Neural cell (in vitro differentiated cells): ENCODE results near the gene OST4. TPM values are rescaled to one million over a fixed set of nuclear protein-coding genes. Genes with fewer than 3 reads are reported as not detected.

ENCODE experiments used
- H2AFZ ChIP-seq: fragments of 200-600, 300-800 bp; sonication (generic), shearing (Covaris generic); 2 replicates; pipeline ENCODE4 v1.6.0; 2014; ENCODE audit warnings: low read depth, mild to moderate bottlenecking, antibody characterized with exemption, low read length, moderate library complexity
- H3F3A ChIP-seq: fragments of 200-600 bp; shearing (Covaris generic); 2 replicates; pipeline ENCODE4 v1.6.1; 2016; ENCODE audit warnings: mild to moderate bottlenecking, moderate library complexity, mixed read lengths, antibody characterized with exemption, low read length; ENCODE audit not compliant: insufficient read depth, poor library complexity, severe bottlenecking
- H3K27ac ChIP-seq: fragments of 200-600, 300-800 bp; sonication (generic), shearing (Covaris generic); 2 replicates; pipeline ENCODE4 v1.5.1; 2014; ENCODE audit warnings: mild to moderate bottlenecking, low read length, moderate library complexity
- H3K27me3 ChIP-seq: fragments of 300-800, 200-600 bp; sonication (generic), shearing (Covaris generic); 2 replicates; pipeline ENCODE4 v1.6.0; 2014; ENCODE audit warnings: mild to moderate bottlenecking, low read depth, low read length, moderate library complexity; ENCODE audit not compliant: insufficient read depth
- H3K36me3 ChIP-seq: fragments of 300-800, 200-600 bp; sonication (generic), shearing (Covaris generic); 2 replicates; pipeline ENCODE4 v1.5.1; 2014; ENCODE audit warnings: mild to moderate bottlenecking, antibody characterized with exemption, low read length, moderate library complexity; ENCODE audit not compliant: insufficient read depth
- H3K4me2 ChIP-seq: fragments of 300-800, 200-600 bp; sonication (generic), shearing (Covaris generic); 2 replicates; pipeline ENCODE4 v1.6.0; 2014; ENCODE audit warnings: mild to moderate bottlenecking, low read length
- H3K4me3 ChIP-seq: fragments of 300-800, 200-600 bp; sonication (generic), shearing (Covaris generic); 2 replicates; pipeline ENCODE4 v1.5.1; 2014; ENCODE audit warnings: mild to moderate bottlenecking, low read length, moderate library complexity
- H3K79me2 ChIP-seq: fragments of 200-600 bp; shearing (Covaris generic); replicated peaks from 2 replicates; pipeline ENCODE4 v1.6.0; 2014; ENCODE audit warnings: mild to moderate bottlenecking, low read length, moderate library complexity; ENCODE audit not compliant: insufficient read depth
- H3K9ac ChIP-seq: fragments of 300-800, 200-600 bp; sonication (generic), shearing (Covaris generic); 2 replicates; pipeline ENCODE4 v1.6.1; 2016; ENCODE audit warnings: mild to moderate bottlenecking, low read length, mixed read lengths
- H3K9me2 ChIP-seq: fragments of 200-600 bp; shearing (Covaris generic); 2 replicates; pipeline ENCODE4 v1.6.1; 2016; ENCODE audit warnings: mild to moderate bottlenecking, low read length, mixed read lengths; ENCODE audit not compliant: insufficient read depth
- H3K9me3 ChIP-seq: fragments of 200-600, 300-800 bp; sonication (generic), shearing (Covaris generic); 2 replicates; pipeline ENCODE4 v1.6.1; 2016; ENCODE audit warnings: mild to moderate bottlenecking, mixed run types, low read length, moderate library complexity, mixed read lengths
- H4K20me1 ChIP-seq: fragments of 200-600 bp; shearing (Covaris generic); 2 replicates; pipeline ENCODE4 v1.6.1; 2016; ENCODE audit warnings: mild to moderate bottlenecking, mixed run types; ENCODE audit not compliant: insufficient read depth
- EP300 ChIP-seq: fragments of 450-650 bp; conservative IDR thresholded peaks from 2 replicates; pipeline ENCODE4 v1.6.1; 2014; ENCODE audit warnings: antibody characterized with exemption, mild to moderate bottlenecking, moderate library complexity; ENCODE audit not compliant: poor library complexity, severe bottlenecking
- EZH2 ChIP-seq: fragments of 200-600, 300-800 bp; shearing (Covaris generic), sonication (generic); IDR thresholded peaks from 2 replicates; pipeline ENCODE4 v1.6.1; 2014; ENCODE audit warnings: antibody characterized with exemption, low read length, borderline replicate concordance, mild to moderate bottlenecking; ENCODE audit not compliant: insufficient read depth, poor library complexity, severe bottlenecking
- MXI1 ChIP-seq: fragments of 450-650 bp; conservative IDR thresholded peaks from 2 replicates; pipeline ENCODE4 v1.6.1; 2014; ENCODE audit warnings: antibody characterized with exemption, mild to moderate bottlenecking; ENCODE audit not compliant: poor library complexity, severe bottlenecking
- POLR2AphosphoS5 ChIP-seq: IDR thresholded peaks from 2 replicates; pipeline ENCODE4 v1.6.1; 2012
- RAD21 ChIP-seq: fragments of 450-650 bp; conservative IDR thresholded peaks from 2 replicates; pipeline ENCODE4 v1.6.1; 2014; ENCODE audit warnings: antibody characterized with exemption, mild to moderate bottlenecking, moderate library complexity
- SMC3 ChIP-seq: fragments of 450-650 bp; conservative IDR thresholded peaks from 2 replicates; pipeline ENCODE4 v1.6.1; 2014; ENCODE audit warnings: antibody characterized with exemption, mild to moderate bottlenecking, moderate library complexity; ENCODE audit not compliant: poor library complexity
- TAF1 ChIP-seq: IDR thresholded peaks from 2 replicates; pipeline ENCODE4 v1.6.1; 2012; ENCODE audit warnings: low read depth
- polyA plus RNA-seq: library from polyadenylated mRNA; depleted of rRNA; stranded (reverse); fragments of >200 nt; gene quantifications from 2 replicates; pipeline ENCODE4 v1.2.3, GENCODE V29; 2014
- TF ChIP-seq, protein P1 (sequence below): fragments of 450-650 bp; IDR thresholded peaks from 2 replicates; pipeline ENCODE4 v1.5.1; 2014; ENCODE audit warnings: antibody characterized with exemption, mild to moderate bottlenecking, moderate library complexity; ENCODE audit not compliant: poor library complexity, severe bottlenecking
- TF ChIP-seq, protein P2 (sequence below): IDR thresholded peaks from 2 replicates; pipeline ENCODE4 v1.6.1; 2012; ENCODE audit warnings: borderline replicate concordance

OST4 gene
- polyA plus RNA-seq, 1 donor from 2014 or later = 263 TPM

DNA sequence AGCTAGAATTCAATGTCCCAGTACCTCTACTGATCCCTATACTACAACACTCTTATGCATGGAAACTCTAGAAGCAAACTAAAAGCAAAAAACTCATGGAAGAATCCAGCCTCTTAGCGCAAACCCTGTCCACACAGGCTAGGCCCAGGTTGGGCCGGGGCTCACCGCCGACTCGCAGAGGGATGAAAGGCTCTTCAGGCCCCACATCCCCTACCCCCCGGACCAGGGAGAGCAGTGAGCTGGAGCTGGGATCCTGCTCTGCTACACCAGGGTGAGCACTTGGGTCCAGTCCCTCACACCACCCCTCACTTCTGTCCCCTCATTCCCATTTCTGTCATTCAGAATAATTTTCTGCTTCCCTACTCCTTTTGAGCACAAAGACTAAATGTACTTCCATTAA, 2.0 kb downstream of the OST4 start:
- Histone ChIP-seq H3F3A (no peaks in the 10 kb centered on the region), H3K27me3 (no peaks in the 10 kb centered on the region), H3K9ac (no peak overlapping the region), H2AFZ (no peak overlapping the region), H3K79me2 (peaks cover 23% of the 10 kb centered on the region), H3K36me3 (no peaks in the 10 kb centered on the region), H3K4me3 (peak overlapping the region; percentile 80), H4K20me1 (no peaks in the 10 kb centered on the region), H3K9me3 (no peaks in the 10 kb centered on the region), H3K4me2 (no peak overlapping the region), H3K9me2 (no peaks in the 10 kb centered on the region), H3K27ac (no peak overlapping the region)
- TF ChIP-seq EP300 (no peak), TAF1 (no peak), EZH2 (no peak), POLR2AphosphoS5 (no peak), SMC3 (no peak), RAD21 (no peak), MXI1 (no peak)
- TF ChIP-seq, protein P1, sequence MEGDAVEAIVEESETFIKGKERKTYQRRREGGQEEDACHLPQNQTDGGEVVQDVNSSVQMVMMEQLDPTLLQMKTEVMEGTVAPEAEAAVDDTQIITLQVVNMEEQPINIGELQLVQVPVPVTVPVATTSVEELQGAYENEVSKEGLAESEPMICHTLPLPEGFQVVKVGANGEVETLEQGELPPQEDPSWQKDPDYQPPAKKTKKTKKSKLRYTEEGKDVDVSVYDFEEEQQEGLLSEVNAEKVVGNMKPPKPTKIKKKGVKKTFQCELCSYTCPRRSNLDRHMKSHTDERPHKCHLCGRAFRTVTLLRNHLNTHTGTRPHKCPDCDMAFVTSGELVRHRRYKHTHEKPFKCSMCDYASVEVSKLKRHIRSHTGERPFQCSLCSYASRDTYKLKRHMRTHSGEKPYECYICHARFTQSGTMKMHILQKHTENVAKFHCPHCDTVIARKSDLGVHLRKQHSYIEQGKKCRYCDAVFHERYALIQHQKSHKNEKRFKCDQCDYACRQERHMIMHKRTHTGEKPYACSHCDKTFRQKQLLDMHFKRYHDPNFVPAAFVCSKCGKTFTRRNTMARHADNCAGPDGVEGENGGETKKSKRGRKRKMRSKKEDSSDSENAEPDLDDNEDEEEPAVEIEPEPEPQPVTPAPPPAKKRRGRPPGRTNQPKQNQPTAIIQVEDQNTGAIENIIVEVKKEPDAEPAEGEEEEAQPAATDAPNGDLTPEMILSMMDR = no peak
- TF ChIP-seq, protein P2, sequence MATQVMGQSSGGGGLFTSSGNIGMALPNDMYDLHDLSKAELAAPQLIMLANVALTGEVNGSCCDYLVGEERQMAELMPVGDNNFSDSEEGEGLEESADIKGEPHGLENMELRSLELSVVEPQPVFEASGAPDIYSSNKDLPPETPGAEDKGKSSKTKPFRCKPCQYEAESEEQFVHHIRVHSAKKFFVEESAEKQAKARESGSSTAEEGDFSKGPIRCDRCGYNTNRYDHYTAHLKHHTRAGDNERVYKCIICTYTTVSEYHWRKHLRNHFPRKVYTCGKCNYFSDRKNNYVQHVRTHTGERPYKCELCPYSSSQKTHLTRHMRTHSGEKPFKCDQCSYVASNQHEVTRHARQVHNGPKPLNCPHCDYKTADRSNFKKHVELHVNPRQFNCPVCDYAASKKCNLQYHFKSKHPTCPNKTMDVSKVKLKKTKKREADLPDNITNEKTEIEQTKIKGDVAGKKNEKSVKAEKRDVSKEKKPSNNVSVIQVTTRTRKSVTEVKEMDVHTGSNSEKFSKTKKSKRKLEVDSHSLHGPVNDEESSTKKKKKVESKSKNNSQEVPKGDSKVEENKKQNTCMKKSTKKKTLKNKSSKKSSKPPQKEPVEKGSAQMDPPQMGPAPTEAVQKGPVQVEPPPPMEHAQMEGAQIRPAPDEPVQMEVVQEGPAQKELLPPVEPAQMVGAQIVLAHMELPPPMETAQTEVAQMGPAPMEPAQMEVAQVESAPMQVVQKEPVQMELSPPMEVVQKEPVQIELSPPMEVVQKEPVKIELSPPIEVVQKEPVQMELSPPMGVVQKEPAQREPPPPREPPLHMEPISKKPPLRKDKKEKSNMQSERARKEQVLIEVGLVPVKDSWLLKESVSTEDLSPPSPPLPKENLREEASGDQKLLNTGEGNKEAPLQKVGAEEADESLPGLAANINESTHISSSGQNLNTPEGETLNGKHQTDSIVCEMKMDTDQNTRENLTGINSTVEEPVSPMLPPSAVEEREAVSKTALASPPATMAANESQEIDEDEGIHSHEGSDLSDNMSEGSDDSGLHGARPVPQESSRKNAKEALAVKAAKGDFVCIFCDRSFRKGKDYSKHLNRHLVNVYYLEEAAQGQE = no peak

DNA sequence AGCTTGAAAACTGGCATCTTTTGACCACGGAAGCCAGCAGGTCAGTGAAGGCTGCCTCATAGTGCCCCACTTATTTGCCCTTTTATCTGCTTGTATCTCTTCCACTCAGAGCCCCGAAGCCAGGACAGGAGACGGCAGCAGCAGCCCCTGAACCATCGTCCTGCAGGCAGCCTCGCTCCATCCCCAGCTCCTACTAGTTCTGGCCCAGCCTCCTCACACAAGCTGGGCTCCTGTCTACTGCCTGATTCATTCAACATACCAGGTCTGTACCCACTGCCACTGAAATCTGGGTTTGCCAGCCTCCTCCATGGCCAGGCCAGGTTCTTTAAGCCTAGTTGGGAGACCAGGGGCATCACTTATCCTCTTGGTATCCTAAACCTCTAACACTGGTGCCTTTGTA, 4.1 kb downstream of the OST4 start:
- H3F3A ChIP-seq = no peaks in the 10 kb centered on the region
- no peak overlapping the region for H3K9ac ChIP-seq
- no peak overlapping the region for H3K4me2 ChIP-seq
- no peaks in the 10 kb centered on the region for H3K27me3 ChIP-seq
- H3K79me2 ChIP-seq = peaks cover 23% of the 10 kb centered on the region
- H3K9me3 ChIP-seq = no peaks in the 10 kb centered on the region
- no peaks in the 10 kb centered on the region for H3K36me3 ChIP-seq
- H3K27ac ChIP-seq = no peak overlapping the region
- no peaks in the 10 kb centered on the region for H3K9me2 ChIP-seq
- H2AFZ ChIP-seq = no peak overlapping the region
- no peaks in the 10 kb centered on the region for H4K20me1 ChIP-seq
- TF ChIP-seq MXI1 = no peak
- TF ChIP-seq, protein P2 = no peak
- H3K4me3 ChIP-seq = no peak overlapping the region
